ENCODE measurements around the gene ADAP1.

ADAP1 gene

DNA sequence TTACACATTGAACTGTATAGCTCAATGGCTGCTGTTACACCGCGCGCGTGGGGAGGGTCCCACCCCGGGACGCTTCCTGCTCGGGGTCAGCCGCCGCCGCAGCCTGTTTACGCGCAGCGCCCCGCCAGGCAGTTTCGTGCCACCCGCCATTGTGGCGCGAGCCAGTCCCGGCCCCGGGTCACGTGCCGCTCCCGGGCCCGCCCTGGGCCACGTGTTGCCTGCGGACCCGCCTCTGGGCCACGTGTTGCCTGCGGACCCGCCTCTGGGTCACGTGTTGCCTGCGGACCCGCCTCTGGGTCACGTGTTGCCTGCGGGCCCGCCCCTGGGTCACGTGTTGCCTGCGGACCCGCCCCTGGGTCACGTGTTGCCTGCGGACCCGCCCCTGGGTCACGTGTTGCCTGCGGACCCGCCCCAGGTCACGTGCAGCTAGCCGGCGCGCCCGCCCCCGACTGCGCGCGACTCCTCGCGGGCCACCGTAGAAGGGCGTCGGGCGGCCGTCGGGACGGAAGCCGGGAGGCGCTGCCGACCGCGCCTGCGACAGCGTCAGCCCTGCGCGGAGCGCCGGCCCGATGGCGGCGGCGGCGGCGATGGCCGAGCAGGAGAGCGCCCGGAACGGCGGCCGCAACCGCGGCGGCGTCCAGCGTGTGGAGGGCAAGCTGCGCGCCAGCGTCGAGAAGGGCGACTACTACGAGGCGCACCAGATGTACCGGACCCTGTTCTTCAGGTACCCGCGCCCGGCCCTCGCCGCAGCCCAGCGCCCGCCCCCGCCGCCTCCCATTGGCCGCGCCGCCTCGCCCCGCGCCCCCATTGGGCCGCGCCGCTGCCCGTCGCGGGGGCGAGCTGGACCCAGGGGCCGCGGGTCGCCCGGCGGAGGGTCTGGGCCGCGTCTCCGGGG lies 78.2 kb downstream of the ADAP1 start, which contains the start of gene GET4 (continued):
- TF ChIP-seq, protein P1, sequence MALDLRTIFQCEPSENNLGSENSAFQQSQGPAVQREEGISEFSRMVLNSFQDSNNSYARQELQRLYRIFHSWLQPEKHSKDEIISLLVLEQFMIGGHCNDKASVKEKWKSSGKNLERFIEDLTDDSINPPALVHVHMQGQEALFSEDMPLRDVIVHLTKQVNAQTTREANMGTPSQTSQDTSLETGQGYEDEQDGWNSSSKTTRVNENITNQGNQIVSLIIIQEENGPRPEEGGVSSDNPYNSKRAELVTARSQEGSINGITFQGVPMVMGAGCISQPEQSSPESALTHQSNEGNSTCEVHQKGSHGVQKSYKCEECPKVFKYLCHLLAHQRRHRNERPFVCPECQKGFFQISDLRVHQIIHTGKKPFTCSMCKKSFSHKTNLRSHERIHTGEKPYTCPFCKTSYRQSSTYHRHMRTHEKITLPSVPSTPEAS (tag by site-specific recombination; IDR thresholded peaks at IDR 0.05) = no peak
- TF ChIP-seq ZBTB20 (tag by site-specific recombination; IDR thresholded peaks at IDR 0.05) (peak; percentile 37; the same call in 1 of the 2 replicates), ZNF777 (tag by site-specific recombination; IDR thresholded peaks at IDR 0.05; ENCODE audit: borderline replicate concordance) (no peak), ZNF596 (tag by site-specific recombination; IDR thresholded peaks at IDR 0.05) (0 out of 2 replicates have a peak, but pooled peaks have one; percentile 34), SP2 (tag by site-specific recombination; IDR thresholded peaks at IDR 0.05) (peak; percentile 21; the same call in 1 of the 2 replicates), ZIC2 (tag by site-specific recombination; IDR thresholded peaks at IDR 0.05) (peak; percentile 47), YY1 (tag by site-specific recombination; IDR thresholded peaks at IDR 0.05) (peak; percentile 13; the same call in 1 of the 2 replicates), ZNF426 (tag by site-specific recombination; IDR thresholded peaks at IDR 0.05) (no peak), ZNF423 (tag by site-specific recombination; IDR thresholded peaks at IDR 0.05) (no peak), ZNF146 (tag by site-specific recombination; IDR thresholded peaks at IDR 0.05) (no peak), ZNF629 (tag by site-specific recombination; IDR thresholded peaks at IDR 0.05) (no peak), MYNN (tag by site-specific recombination; IDR thresholded peaks at IDR 0.05; ENCODE audit: borderline replicate concordance) (no peak), ZNF223 (tag by site-specific recombination; IDR thresholded peaks at IDR 0.05) (no peak), ZNF768 (tag by site-specific recombination; IDR thresholded peaks at IDR 0.05) (no peak)
- TF ChIP-seq, protein P2, sequence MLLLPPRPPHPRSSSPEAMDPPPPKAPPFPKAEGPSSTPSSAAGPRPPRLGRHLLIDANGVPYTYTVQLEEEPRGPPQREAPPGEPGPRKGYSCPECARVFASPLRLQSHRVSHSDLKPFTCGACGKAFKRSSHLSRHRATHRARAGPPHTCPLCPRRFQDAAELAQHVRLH (tag by site-specific recombination; IDR thresholded peaks at IDR 0.05) = no peak
- TF ChIP-seq, protein P3, sequence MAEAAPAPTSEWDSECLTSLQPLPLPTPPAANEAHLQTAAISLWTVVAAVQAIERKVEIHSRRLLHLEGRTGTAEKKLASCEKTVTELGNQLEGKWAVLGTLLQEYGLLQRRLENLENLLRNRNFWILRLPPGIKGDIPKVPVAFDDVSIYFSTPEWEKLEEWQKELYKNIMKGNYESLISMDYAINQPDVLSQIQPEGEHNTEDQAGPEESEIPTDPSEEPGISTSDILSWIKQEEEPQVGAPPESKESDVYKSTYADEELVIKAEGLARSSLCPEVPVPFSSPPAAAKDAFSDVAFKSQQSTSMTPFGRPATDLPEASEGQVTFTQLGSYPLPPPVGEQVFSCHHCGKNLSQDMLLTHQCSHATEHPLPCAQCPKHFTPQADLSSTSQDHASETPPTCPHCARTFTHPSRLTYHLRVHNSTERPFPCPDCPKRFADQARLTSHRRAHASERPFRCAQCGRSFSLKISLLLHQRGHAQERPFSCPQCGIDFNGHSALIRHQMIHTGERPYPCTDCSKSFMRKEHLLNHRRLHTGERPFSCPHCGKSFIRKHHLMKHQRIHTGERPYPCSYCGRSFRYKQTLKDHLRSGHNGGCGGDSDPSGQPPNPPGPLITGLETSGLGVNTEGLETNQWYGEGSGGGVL (tag by site-specific recombination; IDR thresholded peaks at IDR 0.05) = no peak

DNA sequence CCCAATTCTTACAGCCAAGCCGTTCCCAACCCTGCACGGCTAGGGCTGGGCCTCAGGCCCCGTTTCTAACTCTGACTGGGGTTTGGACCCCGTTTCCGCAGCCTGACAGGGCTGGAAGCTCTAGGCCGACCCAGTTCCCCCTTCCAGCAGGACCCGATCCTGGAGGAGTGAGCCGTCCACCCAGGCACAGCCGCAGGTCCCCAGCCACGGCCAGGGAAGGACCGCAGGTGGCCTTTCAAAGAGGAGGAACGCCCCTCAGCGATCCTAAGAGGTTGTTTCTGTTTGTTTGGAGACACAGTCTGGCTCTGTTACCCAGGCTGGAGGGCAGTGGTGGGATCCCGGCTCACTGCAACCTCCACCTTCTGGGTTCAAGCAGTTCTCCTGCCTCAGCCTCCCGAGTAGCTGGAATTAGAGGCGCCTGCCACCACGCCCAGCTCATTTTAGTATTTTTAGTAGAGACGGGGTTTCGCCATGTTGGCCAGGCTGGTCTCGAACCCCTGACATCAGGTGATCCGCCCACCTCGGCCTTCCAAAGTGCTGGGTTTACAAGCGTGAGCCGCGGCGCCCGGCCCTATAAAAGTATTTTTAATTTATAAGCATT lies 78.9 kb downstream of the ADAP1 start:
- no peaks in the 10 kb centered on the region for H3K4me1 ChIP-seq (ENCODE audit: control insufficient read depth, insufficient read depth, low read length)
- no peaks in the 10 kb centered on the region for H3K9me3 ChIP-seq (ENCODE audit: control insufficient read depth, insufficient read depth, low read depth, low read length)
- H3K4me3 ChIP-seq (ENCODE audit: low read depth, low read length) = peak overlapping the region; percentile 10; the same call in 1 of the 2 replicates
- ChIA-PET CTCF (interaction anchor here (0.6 to 1.4 kb wide), 6 partner anchors 16 to 544 kb away, joined by 3 to 5 read pairs (median 4); no protein-coding TSS in a partner anchor), POLR2A (no interaction called here)
- H3K36me3 ChIP-seq (ENCODE audit: control insufficient read depth in 2 of 2, insufficient read depth in 1 of 2, low read length in 2 of 2) = peaks cover 4 to 39% of the 10 kb centered on the region in 2 experiments; a peak in 2 of 3 replicates
- H3K27ac ChIP-seq (ENCODE audit: extremely low read depth, low read depth, low read length) = no peak overlapping the region
- TF ChIP-seq KLF8 (tag by site-specific recombination; IDR thresholded peaks at IDR 0.05) (0 out of 2 replicates have a peak, but pooled peaks have one; percentile 23), YY1 (tag by site-specific recombination; IDR thresholded peaks at IDR 0.05) (0 out of 2 replicates have a peak, but pooled peaks have one; percentile 42), MEIS1 (CRISPR knock-in tag; IDR thresholded peaks at IDR 0.05; ENCODE audit: borderline replicate concordance) (no peak), KLF16 (tag by site-specific recombination; IDR thresholded peaks at IDR 0.05) (peak; percentile 63; the same call in 1 of the 2 replicates), ZNF335 (tag by site-specific recombination; conservative IDR thresholded peaks at IDR 0.05) (peak; percentile 70), ZNF2 (tag by site-specific recombination; IDR thresholded peaks at IDR 0.05) (peak; percentile 44; the same call in 1 of the 2 replicates), SCRT1 (tag by site-specific recombination; IDR thresholded peaks at IDR 0.05; ENCODE audit: borderline replicate concordance) (peak; percentile 70; the same call in 1 of the 2 replicates), MYNN (tag by site-specific recombination; IDR thresholded peaks at IDR 0.05; ENCODE audit: borderline replicate concordance) (no peak), KLF1 (tag by site-specific recombination; IDR thresholded peaks at IDR 0.05) (0 out of 2 replicates have a peak, but pooled peaks have one; percentile 13), ZFHX2 (tag by site-specific recombination; conservative IDR thresholded peaks at IDR 0.05) (peak; percentile 74), ZNF776 (tag by site-specific recombination; IDR thresholded peaks at IDR 0.05; ENCODE audit: borderline replicate concordance) (no peak)
- TF ChIP-seq, protein P4, sequence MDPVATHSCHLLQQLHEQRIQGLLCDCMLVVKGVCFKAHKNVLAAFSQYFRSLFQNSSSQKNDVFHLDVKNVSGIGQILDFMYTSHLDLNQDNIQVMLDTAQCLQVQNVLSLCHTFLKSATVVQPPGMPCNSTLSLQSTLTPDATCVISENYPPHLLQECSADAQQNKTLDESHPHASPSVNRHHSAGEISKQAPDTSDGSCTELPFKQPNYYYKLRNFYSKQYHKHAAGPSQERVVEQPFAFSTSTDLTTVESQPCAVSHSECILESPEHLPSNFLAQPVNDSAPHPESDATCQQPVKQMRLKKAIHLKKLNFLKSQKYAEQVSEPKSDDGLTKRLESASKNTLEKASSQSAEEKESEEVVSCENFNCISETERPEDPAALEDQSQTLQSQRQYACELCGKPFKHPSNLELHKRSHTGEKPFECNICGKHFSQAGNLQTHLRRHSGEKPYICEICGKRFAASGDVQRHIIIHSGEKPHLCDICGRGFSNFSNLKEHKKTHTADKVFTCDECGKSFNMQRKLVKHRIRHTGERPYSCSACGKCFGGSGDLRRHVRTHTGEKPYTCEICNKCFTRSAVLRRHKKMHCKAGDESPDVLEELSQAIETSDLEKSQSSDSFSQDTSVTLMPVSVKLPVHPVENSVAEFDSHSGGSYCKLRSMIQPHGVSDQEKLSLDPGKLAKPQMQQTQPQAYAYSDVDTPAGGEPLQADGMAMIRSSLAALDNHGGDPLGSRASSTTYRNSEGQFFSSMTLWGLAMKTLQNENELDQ (tag by site-specific recombination; IDR thresholded peaks at IDR 0.05; ENCODE audit: low read depth) = no peak
- TF ChIP-seq, protein P5, sequence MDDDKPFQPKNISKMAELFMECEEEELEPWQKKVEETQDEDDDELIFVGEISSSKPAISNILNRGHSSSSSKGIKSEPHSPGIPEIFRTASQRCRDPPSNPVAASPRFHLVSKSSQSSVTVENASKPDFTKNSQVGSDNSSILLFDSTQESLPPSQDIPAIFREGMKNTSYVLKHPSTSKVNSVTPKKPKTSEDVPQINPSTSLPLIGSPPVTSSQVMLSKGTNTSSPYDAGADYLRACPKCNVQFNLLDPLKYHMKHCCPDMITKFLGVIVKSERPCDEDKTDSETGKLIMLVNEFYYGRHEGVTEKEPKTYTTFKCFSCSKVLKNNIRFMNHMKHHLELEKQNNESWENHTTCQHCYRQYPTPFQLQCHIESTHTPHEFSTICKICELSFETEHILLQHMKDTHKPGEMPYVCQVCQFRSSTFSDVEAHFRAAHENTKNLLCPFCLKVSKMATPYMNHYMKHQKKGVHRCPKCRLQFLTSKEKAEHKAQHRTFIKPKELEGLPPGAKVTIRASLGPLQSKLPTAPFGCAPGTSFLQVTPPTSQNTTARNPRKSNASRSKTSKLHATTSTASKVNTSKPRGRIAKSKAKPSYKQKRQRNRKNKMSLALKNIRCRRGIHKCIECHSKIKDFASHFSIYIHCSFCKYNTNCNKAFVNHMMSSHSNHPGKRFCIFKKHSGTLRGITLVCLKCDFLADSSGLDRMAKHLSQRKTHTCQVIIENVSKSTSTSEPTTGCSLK (tag by site-specific recombination; IDR thresholded peaks at IDR 0.05) = no peak
